Endometrial microvascular endothelial cells (primary cell): ENCODE data around the gene FXYD4. TPM values are rescaled to one million over a fixed set of nuclear protein-coding genes. Genes with fewer than 3 reads are reported as not detected.
"Not testable (repeated sequence)": the region's sequence is repeated elsewhere in the genome, so short reads cannot be mapped to it uniquely, and the experiment has no call there.

Experiments
- in situ Hi-C: cut with HindIII; loops from 2 replicates; pipeline ENCODE4 v1.10.0; 2017; ENCODE audit warnings: low sequenced_read_pairs, low pct_unique_long_range_greater_than_20kb; ENCODE audit errors: inconsistent ontology term
- total RNA-seq: library from RNA; depleted of rRNA; stranded (reverse); fragments of >200 nt; gene quantifications from one replicate; pipeline ENCODE4 v1.2.3, GENCODE V29; 2015; ENCODE audit errors: inconsistent ontology term

Gene FXYD4
- total RNA-seq, 1 donor from 2014 or later, result not detected

- in situ Hi-C loops, result no loop called here
Observed at GRCh38 chr10:43390759-43391158, 19.3 kb downstream of the FXYD4 start.

- in situ Hi-C loops, result no loop called here
Observed at GRCh38 chr10:43391496-43391895, 20.1 kb downstream of the FXYD4 start.

GRCh38 chr10:43392748-43393147 lies 21.3 kb downstream of the FXYD4 start:
- in situ Hi-C loops, result no loop called here

GRCh38 chr10:43393186-43393585 lies 21.8 kb downstream of the FXYD4 start:
- in situ Hi-C loops, result not testable (repeated sequence)

- in situ Hi-C loops, result no loop called here
Observed at GRCh38 chr10:43393606-43394360, 22.3 kb downstream of the FXYD4 start.

GRCh38 chr10:43394868-43395267 lies 23.4 kb downstream of the FXYD4 start:
- in situ Hi-C loops, result no loop called here

- in situ Hi-C loops, result no loop called here
Observed at GRCh38 chr10:43395571-43396060, 24.2 kb downstream of the FXYD4 start.

GRCh38 chr10:43396061-43396927 lies 24.9 kb downstream of the FXYD4 start:
- in situ Hi-C loops, result no loop called here

GRCh38 chr10:43396928-43397624 lies 25.6 kb downstream of the FXYD4 start:
- in situ Hi-C loops, result no loop called here

- in situ Hi-C loops, result no loop called here
Observed at GRCh38 chr10:43398939-43399319, 27.5 kb downstream of the FXYD4 start.

GRCh38 chr10:43399320-43400310 lies 28.2 kb downstream of the FXYD4 start:
- in situ Hi-C loops, result no loop called here

- in situ Hi-C loops, result no loop called here
Observed at GRCh38 chr10:43401627-43402026, 30.2 kb downstream of the FXYD4 start.

- in situ Hi-C loops, result no loop called here
Observed at GRCh38 chr10:43402176-43402575, 30.7 kb downstream of the FXYD4 start.

GRCh38 chr10:43402880-43403452 lies 31.5 kb downstream of the FXYD4 start:
- in situ Hi-C loops, result no loop called here

- in situ Hi-C loops, result no loop called here
Observed at GRCh38 chr10:43403911-43404703, 32.7 kb downstream of the FXYD4 start.

GRCh38 chr10:43404704-43405084 lies 33.3 kb downstream of the FXYD4 start:
- in situ Hi-C loops, result no loop called here

- in situ Hi-C loops, result no loop called here
Observed at GRCh38 chr10:43407148-43407575, 35.7 kb downstream of the FXYD4 start.
